SKM-1 treated with dmso at 0.1 percent for 144 hours (cell line): ENCODE results near the gene HPGD.

Experiments used
- DNase-seq: peaks from one replicate; lab custom pipeline; 2025; ENCODE audit not compliant: unreplicated experiment; lab: John Stamatoyannopoulos, UW

Gene HPGD

GRCh38 chr4:174475528-174475927, 46.8 kb downstream of the HPGD start:
- no peak for DNase-seq

GRCh38 chr4:174474457-174475075, 47.7 kb downstream of the HPGD start:
- no peak for DNase-seq

GRCh38 chr4:174467107-174467506, 55.2 kb downstream of the HPGD start:
- DNase-seq, result no peak

- DNase-seq, result peak; percentile 20
Observed at GRCh38 chr4:174464949-174465348, 57.3 kb downstream of the HPGD start.

GRCh38 chr4:174461466-174462106, 60.7 kb downstream of the HPGD start:
- no peak for DNase-seq

- no peak for DNase-seq
Observed at GRCh38 chr4:174460684-174461083, 61.6 kb downstream of the HPGD start.

GRCh38 chr4:174457468-174457867, 64.8 kb downstream of the HPGD start:
- no peak for DNase-seq

- DNase-seq, result no peak
Observed at GRCh38 chr4:174454815-174455473, 67.3 kb downstream of the HPGD start.

GRCh38 chr4:174451718-174452296, 70.5 kb downstream of the HPGD start:
- DNase-seq, result no peak

GRCh38 chr4:174450786-174451125, 71.5 kb downstream of the HPGD start:
- DNase-seq, result no peak

- no peak for DNase-seq
Observed at GRCh38 chr4:174449944-174450785, 72.1 kb downstream of the HPGD start.

- DNase-seq, result no peak
Observed at GRCh38 chr4:174449152-174449551, 73.1 kb downstream of the HPGD start.

GRCh38 chr4:174444390-174444789, 77.9 kb downstream of the HPGD start:
- peak; percentile 26 for DNase-seq
